Type B pancreatic cell (in vitro differentiated cells): ENCODE measurements around the gene C9. TPM values are rescaled to one million over a fixed set of nuclear protein-coding genes. Genes with fewer than 3 reads are reported as not detected.

Source experiments
- DNase-seq: peaks from one replicate; pipeline ENCODE4 v3.0.0; 2021; ENCODE audit warnings: mixed read lengths; ENCODE audit not compliant: unreplicated experiment; ENCODE audit errors: extremely low spot score
- H3K27ac Mint-ChIP-seq: 2 replicates; pipeline ENCODE4 v1.8.0; 2021; ENCODE audit warnings: mild to moderate bottlenecking, mixed read lengths
- H3K27me3 Mint-ChIP-seq: 2 replicates; pipeline ENCODE4 v1.8.0; 2021; ENCODE audit warnings: mixed read lengths
- H3K36me3 Mint-ChIP-seq: 2 replicates; pipeline ENCODE4 v1.8.0; 2021; ENCODE audit warnings: mixed read lengths
- H3K4me1 Mint-ChIP-seq: one replicate; pipeline ENCODE4 v1.8.0; 2021; ENCODE audit warnings: mixed read lengths; ENCODE audit not compliant: unreplicated experiment
- H3K4me3 Mint-ChIP-seq: 2 replicates; pipeline ENCODE4 v1.8.0; 2021; ENCODE audit warnings: mild to moderate bottlenecking, mixed read lengths
- H3K9me3 Mint-ChIP-seq: 2 replicates; pipeline ENCODE4 v1.8.0; 2021; ENCODE audit warnings: mixed read lengths
- CTCF ChIP-seq: fragments of 200-600 bp; sonication (generic); conservative IDR thresholded peaks from 2 replicates; pipeline ENCODE4 v1.5.0; 2021; ENCODE audit warnings: antibody characterized with exemption, mild to moderate bottlenecking
- total RNA-seq: library from RNA; stranded (reverse); gene quantifications from 2 replicates; pipeline ENCODE4 v1.2.1, GENCODE V29; 2021; ENCODE audit warnings: low replicate concordance

The C9 gene
- total RNA-seq, 1 donor from 2014 or later = not detected

GRCh38 chr5:39362646-39363045 lies 1.6 kb downstream of the C9 start:
- DNase-seq = no peak
- Mint-ChIP-seq H3K4me3 (no peak overlapping the region), H3K27ac (no peak overlapping the region), H3K27me3 (no peaks in the 10 kb centered on the region), H3K4me1 (no peaks in the 10 kb centered on the region), H3K9me3 (no peaks in the 10 kb centered on the region), H3K36me3 (no peaks in the 10 kb centered on the region)
- TF ChIP-seq CTCF = no peak

GRCh38 chr5:39361306-39361705 lies 3.0 kb downstream of the C9 start:
- no peaks in the 10 kb centered on the region for H3K4me1 Mint-ChIP-seq
- H3K4me3 Mint-ChIP-seq = no peak overlapping the region
- H3K9me3 Mint-ChIP-seq = no peaks in the 10 kb centered on the region
- H3K27ac Mint-ChIP-seq = no peak overlapping the region
- H3K27me3 Mint-ChIP-seq = no peaks in the 10 kb centered on the region
- H3K36me3 Mint-ChIP-seq = no peaks in the 10 kb centered on the region
- no peak for DNase-seq
- TF ChIP-seq CTCF = no peak

GRCh38 chr5:39360471-39361111 lies 3.7 kb downstream of the C9 start:
- H3K4me1 Mint-ChIP-seq = no peaks in the 10 kb centered on the region
- H3K9me3 Mint-ChIP-seq = no peaks in the 10 kb centered on the region
- no peak for TF ChIP-seq CTCF
- DNase-seq = no peak
- H3K4me3 Mint-ChIP-seq = no peak overlapping the region
- H3K27me3 Mint-ChIP-seq = no peaks in the 10 kb centered on the region
- no peaks in the 10 kb centered on the region for H3K36me3 Mint-ChIP-seq
- no peak overlapping the region for H3K27ac Mint-ChIP-seq

GRCh38 chr5:39356263-39356662 lies 8.0 kb downstream of the C9 start:
- TF ChIP-seq CTCF = no peak
- H3K4me1 Mint-ChIP-seq = no peaks in the 10 kb centered on the region
- H3K4me3 Mint-ChIP-seq = no peak overlapping the region
- H3K36me3 Mint-ChIP-seq = no peaks in the 10 kb centered on the region
- H3K27ac Mint-ChIP-seq = no peak overlapping the region
- H3K9me3 Mint-ChIP-seq = peaks cover 6% of the 10 kb centered on the region
- H3K27me3 Mint-ChIP-seq = no peaks in the 10 kb centered on the region
- no peak for DNase-seq

GRCh38 chr5:39355324-39355723 lies 9.0 kb downstream of the C9 start:
- no peak for TF ChIP-seq CTCF
- Mint-ChIP-seq H3K4me3 (no peak overlapping the region), H3K27ac (no peak overlapping the region), H3K9me3 (peaks cover 6% of the 10 kb centered on the region), H3K4me1 (no peaks in the 10 kb centered on the region), H3K36me3 (no peaks in the 10 kb centered on the region), H3K27me3 (no peaks in the 10 kb centered on the region)
- no peak for DNase-seq
